ENCODE measurements around the gene SP6.

SP6 gene

GRCh38 chr17:47840001-47840741, 10.8 kb downstream of the SP6 start:
- no peaks in the 10 kb centered on the region for H3K9me3 ChIP-seq (ENCODE audit: insufficient read depth, low read depth, low read length)
- H3K4me3 ChIP-seq (ENCODE audit: low read length), result peak overlapping the region; percentile 79
- H3K27me3 ChIP-seq (ENCODE audit: insufficient read depth, low read length), result peaks cover 15% of the 10 kb centered on the region
- H3K9ac ChIP-seq (ENCODE audit: low read depth, low read length), result peak overlapping the region; percentile 84; the same call in 1 of the 2 replicates
- H3K27ac ChIP-seq (ENCODE audit: low read length), result no peak overlapping the region
- peaks cover 8% of the 10 kb centered on the region for H3K36me3 ChIP-seq (ENCODE audit: insufficient read depth, low read depth, low read length)
- peaks cover 6% of the 10 kb centered on the region; the same call in 1 of the 2 replicates for H3K4me1 ChIP-seq (ENCODE audit: insufficient read depth, low read length)

- Histone ChIP-seq H3K27ac (ENCODE audit: low read length) (no peak overlapping the region), H3K9me3 (ENCODE audit: insufficient read depth, low read depth, low read length) (no peaks in the 10 kb centered on the region), H3K27me3 (ENCODE audit: insufficient read depth, low read length) (0 out of 2 replicates have a peak, but pooled peaks cover 5% of the 10 kb centered on the region), H3K4me3 (ENCODE audit: low read length) (no peak overlapping the region), H3K36me3 (ENCODE audit: insufficient read depth, low read depth, low read length) (peaks cover 8% of the 10 kb centered on the region), H3K4me1 (ENCODE audit: insufficient read depth, low read length) (peaks cover 6% of the 10 kb centered on the region; the same call in 1 of the 2 replicates), H3K9ac (ENCODE audit: low read depth, low read length) (no peak overlapping the region)
Measured at GRCh38 chr17:47839071-47839470, 11.9 kb downstream of the SP6 start.

GRCh38 chr17:47838636-47839035, 12.3 kb downstream of the SP6 start:
- Histone ChIP-seq H3K9ac (ENCODE audit: low read depth, low read length) (no peak overlapping the region), H3K27ac (ENCODE audit: low read length) (no peak overlapping the region), H3K4me3 (ENCODE audit: low read length) (no peak overlapping the region), H3K36me3 (ENCODE audit: insufficient read depth, low read depth, low read length) (peaks cover 8% of the 10 kb centered on the region), H3K4me1 (ENCODE audit: insufficient read depth, low read length) (peaks cover 4% of the 10 kb centered on the region; the same call in 1 of the 2 replicates), H3K27me3 (ENCODE audit: insufficient read depth, low read length) (0 out of 2 replicates have a peak, but pooled peaks cover 5% of the 10 kb centered on the region), H3K9me3 (ENCODE audit: insufficient read depth, low read depth, low read length) (no peaks in the 10 kb centered on the region)

- Histone ChIP-seq H3K9me3 (ENCODE audit: insufficient read depth, low read depth, low read length) (no peaks in the 10 kb centered on the region), H3K36me3 (ENCODE audit: insufficient read depth, low read depth, low read length) (peaks cover 8% of the 10 kb centered on the region), H3K4me3 (ENCODE audit: low read length) (no peak overlapping the region), H3K4me1 (ENCODE audit: insufficient read depth, low read length) (no peaks in the 10 kb centered on the region; the same call in 1 of the 2 replicates), H3K27ac (ENCODE audit: low read length) (no peak overlapping the region), H3K27me3 (ENCODE audit: insufficient read depth, low read length) (0 out of 2 replicates have a peak, but pooled peaks cover 5% of the 10 kb centered on the region), H3K9ac (ENCODE audit: low read depth, low read length) (no peak overlapping the region)
Measured at GRCh38 chr17:47837401-47838039, 13.4 kb downstream of the SP6 start.

- no peak overlapping the region for H3K27ac ChIP-seq (ENCODE audit: low read length)
- no peak overlapping the region for H3K9ac ChIP-seq (ENCODE audit: low read depth, low read length)
- no peak overlapping the region for H3K4me3 ChIP-seq (ENCODE audit: low read length)
- H3K4me1 ChIP-seq (ENCODE audit: insufficient read depth, low read length), result no peaks in the 10 kb centered on the region; the same call in 1 of the 2 replicates
- H3K9me3 ChIP-seq (ENCODE audit: insufficient read depth, low read depth, low read length), result no peaks in the 10 kb centered on the region
- H3K27me3 ChIP-seq (ENCODE audit: insufficient read depth, low read length), result no peaks in the 10 kb centered on the region
- peaks cover 8% of the 10 kb centered on the region for H3K36me3 ChIP-seq (ENCODE audit: insufficient read depth, low read depth, low read length)
Measured at GRCh38 chr17:47836601-47837000, 14.4 kb downstream of the SP6 start.

GRCh38 chr17:47834756-47835155, 16.2 kb downstream of the SP6 start:
- Histone ChIP-seq H3K27ac (ENCODE audit: low read length) (no peak overlapping the region), H3K4me3 (ENCODE audit: low read length) (no peak overlapping the region), H3K9ac (ENCODE audit: low read depth, low read length) (no peak overlapping the region), H3K27me3 (ENCODE audit: insufficient read depth, low read length) (no peaks in the 10 kb centered on the region), H3K36me3 (ENCODE audit: insufficient read depth, low read depth, low read length) (peaks cover 8% of the 10 kb centered on the region), H3K9me3 (ENCODE audit: insufficient read depth, low read depth, low read length) (no peaks in the 10 kb centered on the region), H3K4me1 (ENCODE audit: insufficient read depth, low read length) (no peaks in the 10 kb centered on the region)

GRCh38 chr17:47831934-47832327, 19.0 kb downstream of the SP6 start:
- Histone ChIP-seq H3K36me3 (ENCODE audit: insufficient read depth, low read depth, low read length) (peaks cover 25% of the 10 kb centered on the region), H3K4me3 (ENCODE audit: low read length) (peak overlapping the region; percentile 100; the same call in 1 of the 2 replicates), H3K27me3 (ENCODE audit: insufficient read depth, low read length) (no peaks in the 10 kb centered on the region), H3K4me1 (ENCODE audit: insufficient read depth, low read length) (no peaks in the 10 kb centered on the region), H3K9me3 (ENCODE audit: insufficient read depth, low read depth, low read length) (no peaks in the 10 kb centered on the region), H3K9ac (ENCODE audit: low read depth, low read length) (peak overlapping the region; percentile 47; the same call in 1 of the 2 replicates), H3K27ac (ENCODE audit: low read length) (no peak overlapping the region)

- Histone ChIP-seq H3K4me3 (ENCODE audit: low read length) (peak within 1 kb of the TSS; percentile 100), H3K27ac (ENCODE audit: low read length) (peak within 1 kb of the TSS; percentile 20), H3K9ac (ENCODE audit: low read depth, low read length) (peak within 1 kb of the TSS; percentile 97), H3K27me3 (ENCODE audit: insufficient read depth, low read length) (no peaks in the 10 kb centered on the region), H3K36me3 (ENCODE audit: insufficient read depth, low read depth, low read length) (peaks cover 31% of the 10 kb centered on the region), H3K4me1 (ENCODE audit: insufficient read depth, low read length) (no peaks in the 10 kb centered on the region), H3K9me3 (ENCODE audit: insufficient read depth, low read depth, low read length) (no peaks in the 10 kb centered on the region)
Measured at GRCh38 chr17:47831003-47831933, 19.7 kb downstream of the SP6 start, which contains the start of the genes LRRC46 and MRPL10. TSS of gene LRRC46 (plus strand) at chr17:47831670. CDS start at chr17:47831990, 320 bp downstream. TSS of gene MRPL10 (minus strand) at chr17:47831541. CDS start at chr17:47831511, 30 bp downstream.

GRCh38 chr17:47830396-47831002, 20.5 kb downstream of the SP6 start:
- Histone ChIP-seq H3K27ac (ENCODE audit: low read length) (peak overlapping the region; percentile 20), H3K4me1 (ENCODE audit: insufficient read depth, low read length) (no peaks in the 10 kb centered on the region), H3K4me3 (ENCODE audit: low read length) (peak overlapping the region; percentile 100), H3K36me3 (ENCODE audit: insufficient read depth, low read depth, low read length) (peaks cover 30% of the 10 kb centered on the region), H3K9ac (ENCODE audit: low read depth, low read length) (peak overlapping the region; percentile 97), H3K9me3 (ENCODE audit: insufficient read depth, low read depth, low read length) (no peaks in the 10 kb centered on the region), H3K27me3 (ENCODE audit: insufficient read depth, low read length) (no peaks in the 10 kb centered on the region)

GRCh38 chr17:47829870-47830269, 21.1 kb downstream of the SP6 start:
- H3K4me1 ChIP-seq (ENCODE audit: insufficient read depth, low read length), result no peaks in the 10 kb centered on the region
- H3K27ac ChIP-seq (ENCODE audit: low read length), result no peak overlapping the region
- peaks cover 34% of the 10 kb centered on the region for H3K36me3 ChIP-seq (ENCODE audit: insufficient read depth, low read depth, low read length)
- H3K9ac ChIP-seq (ENCODE audit: low read depth, low read length), result no peak overlapping the region; the same call in 1 of the 2 replicates
- no peaks in the 10 kb centered on the region for H3K27me3 ChIP-seq (ENCODE audit: insufficient read depth, low read length)
- H3K9me3 ChIP-seq (ENCODE audit: insufficient read depth, low read depth, low read length), result no peaks in the 10 kb centered on the region
- H3K4me3 ChIP-seq (ENCODE audit: low read length), result 0 out of 2 replicates have a peak overlapping the region, but pooled peaks have one; percentile 100

GRCh38 chr17:47823519-47823918, 27.4 kb downstream of the SP6 start:
- Histone ChIP-seq H3K4me3 (ENCODE audit: low read length) (no peak overlapping the region), H3K9me3 (ENCODE audit: insufficient read depth, low read depth, low read length) (no peaks in the 10 kb centered on the region), H3K4me1 (ENCODE audit: insufficient read depth, low read length) (no peaks in the 10 kb centered on the region), H3K9ac (ENCODE audit: low read depth, low read length) (no peak overlapping the region), H3K27me3 (ENCODE audit: insufficient read depth, low read length) (no peaks in the 10 kb centered on the region), H3K27ac (ENCODE audit: low read length) (no peak overlapping the region), H3K36me3 (ENCODE audit: insufficient read depth, low read depth, low read length) (peaks cover 47% of the 10 kb centered on the region)

All from iPS-20b (cell line).